ENCODE results near the gene NCKAP5. TPM values are rescaled to one million over a fixed set of nuclear protein-coding genes. Genes with fewer than 3 reads are reported as not detected.

The NCKAP5 gene
- total RNA-seq, 1 donor from 2014 or later, result 0.46 TPM

DNA sequence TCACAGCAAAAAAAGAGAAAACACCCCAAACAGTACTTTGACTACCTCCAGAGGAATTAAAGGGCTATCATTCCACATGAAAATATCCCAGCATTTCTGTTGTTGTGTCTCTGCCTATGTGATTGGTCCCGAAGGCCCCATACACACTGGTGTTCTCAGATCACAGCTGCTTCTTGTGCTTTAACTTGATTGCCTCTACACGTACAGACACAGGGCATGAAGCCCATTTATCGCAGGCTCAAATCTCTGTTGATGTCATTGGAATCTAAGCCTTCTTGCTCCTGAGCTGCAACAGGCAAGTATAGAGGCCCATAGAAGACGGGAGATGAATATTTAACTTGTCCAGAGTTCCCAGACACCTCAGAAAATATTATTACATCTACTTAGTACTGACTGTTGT lies 405.2 kb downstream of the NCKAP5 start:
- DNase-seq (ENCODE audit: extremely low spot score, unreplicated experiment), result no peak
- H3K36me3 Mint-ChIP-seq (ENCODE audit: unreplicated experiment), result no peaks in the 10 kb centered on the region
- TF ChIP-seq, protein P1, sequence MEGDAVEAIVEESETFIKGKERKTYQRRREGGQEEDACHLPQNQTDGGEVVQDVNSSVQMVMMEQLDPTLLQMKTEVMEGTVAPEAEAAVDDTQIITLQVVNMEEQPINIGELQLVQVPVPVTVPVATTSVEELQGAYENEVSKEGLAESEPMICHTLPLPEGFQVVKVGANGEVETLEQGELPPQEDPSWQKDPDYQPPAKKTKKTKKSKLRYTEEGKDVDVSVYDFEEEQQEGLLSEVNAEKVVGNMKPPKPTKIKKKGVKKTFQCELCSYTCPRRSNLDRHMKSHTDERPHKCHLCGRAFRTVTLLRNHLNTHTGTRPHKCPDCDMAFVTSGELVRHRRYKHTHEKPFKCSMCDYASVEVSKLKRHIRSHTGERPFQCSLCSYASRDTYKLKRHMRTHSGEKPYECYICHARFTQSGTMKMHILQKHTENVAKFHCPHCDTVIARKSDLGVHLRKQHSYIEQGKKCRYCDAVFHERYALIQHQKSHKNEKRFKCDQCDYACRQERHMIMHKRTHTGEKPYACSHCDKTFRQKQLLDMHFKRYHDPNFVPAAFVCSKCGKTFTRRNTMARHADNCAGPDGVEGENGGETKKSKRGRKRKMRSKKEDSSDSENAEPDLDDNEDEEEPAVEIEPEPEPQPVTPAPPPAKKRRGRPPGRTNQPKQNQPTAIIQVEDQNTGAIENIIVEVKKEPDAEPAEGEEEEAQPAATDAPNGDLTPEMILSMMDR (IDR thresholded peaks at IDR 0.05), result no peak
- H3K27me3 Mint-ChIP-seq (ENCODE audit: unreplicated experiment), result no peaks in the 10 kb centered on the region
- H3K27ac Mint-ChIP-seq (ENCODE audit: unreplicated experiment), result no peak overlapping the region
- no peaks in the 10 kb centered on the region for H3K9me3 Mint-ChIP-seq (ENCODE audit: unreplicated experiment)
- no peak overlapping the region for H3K4me3 Mint-ChIP-seq (ENCODE audit: unreplicated experiment)
- no peaks in the 10 kb centered on the region for H3K4me1 Mint-ChIP-seq (ENCODE audit: unreplicated experiment)

DNA sequence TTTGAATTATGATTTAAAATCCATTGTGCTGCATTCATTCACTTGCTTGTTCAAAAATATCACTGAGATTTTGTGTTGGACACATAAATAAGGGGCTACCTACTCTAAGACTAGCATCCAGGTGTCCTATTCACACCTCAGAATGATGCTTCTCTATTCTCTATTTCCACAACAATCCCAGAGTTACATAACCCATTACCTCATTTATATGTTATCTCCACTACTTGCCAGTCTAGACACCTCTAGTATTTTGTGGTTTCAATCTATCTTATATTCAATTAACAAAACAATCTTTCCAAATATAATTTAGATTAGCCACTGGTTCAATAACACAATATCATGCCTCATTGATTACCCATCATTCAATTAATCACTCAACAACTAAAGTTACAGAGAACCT lies 409.8 kb downstream of the NCKAP5 start:
- H3K27ac Mint-ChIP-seq (ENCODE audit: unreplicated experiment), result no peak overlapping the region
- TF ChIP-seq, protein P1 (IDR thresholded peaks at IDR 0.05), result no peak

DNA sequence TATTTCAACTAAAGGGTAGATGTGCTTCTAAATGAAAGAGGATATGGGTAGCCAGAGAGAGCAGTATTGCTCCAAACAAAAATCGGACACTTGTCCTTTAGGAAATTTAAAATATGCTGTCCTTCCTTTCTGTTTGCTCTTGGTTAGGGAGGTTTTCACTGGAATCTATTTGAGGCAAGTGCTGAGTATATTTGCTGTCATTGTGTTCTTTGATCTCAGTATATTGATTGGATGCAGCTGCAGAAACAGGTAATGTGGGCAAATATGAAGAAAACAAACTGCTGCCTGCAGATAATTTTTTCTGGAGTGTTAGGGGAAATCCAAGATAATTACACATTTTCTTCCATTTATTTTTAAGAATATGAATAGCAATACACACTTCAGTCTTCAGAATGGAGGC lies 410.2 kb downstream of the NCKAP5 start:
- no peaks in the 10 kb centered on the region for H3K27me3 Mint-ChIP-seq (ENCODE audit: unreplicated experiment)

More for the DNA sequence above, 409.8 kb downstream of the NCKAP5 start:
- Mint-ChIP-seq H3K36me3 (ENCODE audit: unreplicated experiment) (no peaks in the 10 kb centered on the region), H3K27me3 (ENCODE audit: unreplicated experiment) (no peaks in the 10 kb centered on the region), H3K4me3 (ENCODE audit: unreplicated experiment) (no peak overlapping the region), H3K9me3 (ENCODE audit: unreplicated experiment) (no peaks in the 10 kb centered on the region), H3K4me1 (ENCODE audit: unreplicated experiment) (no peaks in the 10 kb centered on the region)
- no peak for DNase-seq (ENCODE audit: extremely low spot score, unreplicated experiment)

GRCh38 chr2:133157141-133157540 lies 411.1 kb downstream of the NCKAP5 start:
- no peaks in the 10 kb centered on the region for H3K27me3 Mint-ChIP-seq (ENCODE audit: unreplicated experiment)
- H3K36me3 Mint-ChIP-seq (ENCODE audit: unreplicated experiment), result no peaks in the 10 kb centered on the region
- H3K4me1 Mint-ChIP-seq (ENCODE audit: unreplicated experiment), result no peaks in the 10 kb centered on the region
- DNase-seq (ENCODE audit: extremely low spot score, unreplicated experiment), result no peak
- TF ChIP-seq, protein P1 (IDR thresholded peaks at IDR 0.05), result no peak
- no peaks in the 10 kb centered on the region for H3K9me3 Mint-ChIP-seq (ENCODE audit: unreplicated experiment)
- H3K27ac Mint-ChIP-seq (ENCODE audit: unreplicated experiment), result no peak overlapping the region
- no peak overlapping the region for H3K4me3 Mint-ChIP-seq (ENCODE audit: unreplicated experiment)

More for the DNA sequence above, 410.2 kb downstream of the NCKAP5 start:
- Mint-ChIP-seq H3K9me3 (ENCODE audit: unreplicated experiment) (no peaks in the 10 kb centered on the region), H3K36me3 (ENCODE audit: unreplicated experiment) (no peaks in the 10 kb centered on the region), H3K4me3 (ENCODE audit: unreplicated experiment) (no peak overlapping the region), H3K27ac (ENCODE audit: unreplicated experiment) (no peak overlapping the region), H3K4me1 (ENCODE audit: unreplicated experiment) (no peaks in the 10 kb centered on the region)
- DNase-seq (ENCODE audit: extremely low spot score, unreplicated experiment), result no peak
- TF ChIP-seq, protein P1 (IDR thresholded peaks at IDR 0.05), result no peak

DNA sequence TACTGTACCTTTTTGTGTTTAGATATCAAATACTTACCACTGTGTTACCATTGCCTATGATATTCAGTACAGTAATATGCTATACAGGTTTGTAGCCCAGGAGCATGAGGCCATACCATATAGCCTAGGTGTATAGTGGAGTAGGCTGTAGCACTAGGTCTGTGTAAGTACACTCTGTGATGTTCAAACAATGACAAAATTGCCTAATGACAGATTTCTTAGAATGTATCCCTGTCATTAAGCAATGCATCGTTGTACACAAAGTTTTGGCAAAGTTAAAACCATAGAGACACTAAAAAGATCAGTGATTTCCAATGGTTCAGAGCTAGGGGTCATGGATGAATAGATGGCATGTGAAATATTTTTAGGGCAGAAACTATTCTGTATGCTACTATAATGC lies 415.5 kb downstream of the NCKAP5 start:
- no peak for DNase-seq (ENCODE audit: extremely low spot score, unreplicated experiment)
- Mint-ChIP-seq H3K27me3 (ENCODE audit: unreplicated experiment) (no peaks in the 10 kb centered on the region), H3K36me3 (ENCODE audit: unreplicated experiment) (no peaks in the 10 kb centered on the region), H3K9me3 (ENCODE audit: unreplicated experiment) (no peaks in the 10 kb centered on the region), H3K27ac (ENCODE audit: unreplicated experiment) (no peak overlapping the region), H3K4me1 (ENCODE audit: unreplicated experiment) (no peaks in the 10 kb centered on the region), H3K4me3 (ENCODE audit: unreplicated experiment) (no peak overlapping the region)
- TF ChIP-seq, protein P1 (IDR thresholded peaks at IDR 0.05), result no peak

Measured in osteocyte (in vitro differentiated cells).